ENCODE measurements around the gene CIT.
"Not testable (repeated sequence)": the region's sequence is repeated elsewhere in the genome, so short reads cannot be mapped to it uniquely, and the experiment has no call there.

CIT gene

GRCh38 chr12:119876761-119877638, at the start of gene CIT:
CIT (minus strand) TSS chr12:119877320; CDS start chr12:119876168, 1,152 bp downstream.
- DNase-seq (ENCODE audit: low read depth in 2 of 2, low spot score in 1 of 2) = peak; percentile 55 to 73

GRCh38 chr12:119925269-119925668, 48.1 kb upstream of the CIT start:
- no peak for DNase-seq (ENCODE audit: low read depth in 2 of 2, low spot score in 1 of 2)

GRCh38 chr12:119920064-119920463, 42.9 kb upstream of the CIT start:
- no peak for DNase-seq (ENCODE audit: low read depth in 2 of 2, low spot score in 1 of 2)

- no peak for DNase-seq (ENCODE audit: low read depth in 2 of 2, low spot score in 1 of 2)
Measured at GRCh38 chr12:119915894-119916510, 38.9 kb upstream of the CIT start.

- DNase-seq (ENCODE audit: low read depth in 2 of 2, low spot score in 1 of 2) = no peak
Measured at GRCh38 chr12:119914666-119915065, 37.5 kb upstream of the CIT start.

GRCh38 chr12:119913536-119914330, 36.6 kb upstream of the CIT start:
- DNase-seq (ENCODE audit: low read depth in 2 of 2, low spot score in 1 of 2) = no peak

- no peak for DNase-seq (ENCODE audit: low read depth in 2 of 2, low spot score in 1 of 2)
Measured at GRCh38 chr12:119911182-119911581, 34.1 kb upstream of the CIT start.

GRCh38 chr12:119910586-119910985, 33.5 kb upstream of the CIT start:
- DNase-seq (ENCODE audit: low read depth in 2 of 2, low spot score in 1 of 2) = no peak

- DNase-seq (ENCODE audit: low read depth in 2 of 2, low spot score in 1 of 2) = peak; percentile 21 to 37
Measured at GRCh38 chr12:119902084-119902509, 25.0 kb upstream of the CIT start.

- no peak for DNase-seq (ENCODE audit: low read depth in 2 of 2, low spot score in 1 of 2)
Measured at GRCh38 chr12:119901670-119902069, 24.6 kb upstream of the CIT start.

GRCh38 chr12:119894916-119895315, 17.8 kb upstream of the CIT start:
- no peak for DNase-seq (ENCODE audit: low read depth in 2 of 2, low spot score in 1 of 2)

GRCh38 chr12:119892611-119893010, 15.5 kb upstream of the CIT start:
- not testable (repeated sequence) for DNase-seq (ENCODE audit: low read depth in 2 of 2, low spot score in 1 of 2)

- DNase-seq (ENCODE audit: low read depth in 2 of 2, low spot score in 1 of 2) = no peak
Measured at GRCh38 chr12:119885549-119885948, 8.4 kb upstream of the CIT start.

GRCh38 chr12:119883791-119884190, 6.7 kb upstream of the CIT start:
- DNase-seq (ENCODE audit: low read depth in 2 of 2, low spot score in 1 of 2) = not testable (repeated sequence)

GRCh38 chr12:119883237-119883636, 6.1 kb upstream of the CIT start:
- no peak for DNase-seq (ENCODE audit: low read depth in 2 of 2, low spot score in 1 of 2)

- no peak for DNase-seq (ENCODE audit: low read depth in 2 of 2, low spot score in 1 of 2)
Measured at GRCh38 chr12:119877639-119877948, 474 bp upstream of the CIT start.

- DNase-seq (ENCODE audit: low read depth in 2 of 2, low spot score in 1 of 2) = no peak
Measured at GRCh38 chr12:119870457-119870856, 6.7 kb downstream of the CIT start.

GRCh38 chr12:119869720-119870119, 7.4 kb downstream of the CIT start:
- DNase-seq (ENCODE audit: low read depth in 2 of 2, low spot score in 1 of 2) = no peak

GRCh38 chr12:119868992-119869391, 8.1 kb downstream of the CIT start:
- DNase-seq (ENCODE audit: low read depth in 2 of 2, low spot score in 1 of 2) = no peak

- DNase-seq (ENCODE audit: low read depth in 2 of 2, low spot score in 1 of 2) = no peak
Measured at GRCh38 chr12:119864591-119864990, 12.5 kb downstream of the CIT start.

GRCh38 chr12:119859241-119859640, 17.9 kb downstream of the CIT start:
- DNase-seq (ENCODE audit: low read depth in 2 of 2, low spot score in 1 of 2) = no peak
